WTC11 (cell line): ENCODE measurements around the gene UQCC3. TPM values are rescaled to one million over a fixed set of nuclear protein-coding genes. Genes with fewer than 3 reads are reported as not detected.

Experiments used
- ATAC-seq: fragments of 200-7000 bp; cut with Tn5 transposase; 2 replicates; pipeline ENCODE4 v1.10.0; 2021; ENCODE audit warnings: mild to moderate bottlenecking, moderate library complexity
- Bru-seq: library from RNA; stranded (reverse); fragments of 400-500 nt; gene quantifications from one replicate; lab custom pipeline; 2021; lab: Mats Ljungman, UMichigan
- CTCF ChIA-PET: fragments of 300-600 bp; sonication (Branson Sonifier 250); formaldehyde crosslinking; loops from one replicate; lab custom pipeline; 2021; ENCODE audit warnings: antibody characterized with exemption; lab: Charles Lee
- POLR2A ChIA-PET: fragments of 350-600 bp; sonication (Branson Sonifier 250); formaldehyde crosslinking; loops from one replicate; lab custom pipeline; 2021; ENCODE audit warnings: antibody characterized with exemption; lab: Charles Lee
- DNase-seq: peaks from one replicate; pipeline ENCODE4 v3.0.0; 2021; ENCODE audit warnings: low spot score
- H3K27ac Mint-ChIP-seq: 2 replicates; pipeline ENCODE4 v1.8.0; 2021; ENCODE audit warnings: mixed read lengths
- H3K27me3 Mint-ChIP-seq: 2 replicates; pipeline ENCODE4 v1.8.0; 2021; ENCODE audit warnings: low read depth, mild to moderate bottlenecking, moderate library complexity, mixed read lengths
- H3K36me3 Mint-ChIP-seq: 2 replicates; pipeline ENCODE4 v1.8.0; 2021; ENCODE audit warnings: mixed read lengths
- H3K4me1 Mint-ChIP-seq: 2 replicates; pipeline ENCODE4 v1.8.0; 2022; ENCODE audit warnings: mixed read lengths
- H3K4me3 Mint-ChIP-seq: 2 replicates; pipeline ENCODE4 v1.8.0; 2021; ENCODE audit warnings: mild to moderate bottlenecking, moderate library complexity, mixed read lengths
- H3K9me3 Mint-ChIP-seq: 2 replicates; pipeline ENCODE4 v1.8.0; 2021; ENCODE audit warnings: mixed read lengths
- CREB1 ChIP-seq: sonication (generic); formaldehyde crosslinking; IDR thresholded peaks from 2 replicates; pipeline ENCODE4 v1.8.0; 2023; ENCODE audit warnings: mild to moderate bottlenecking, missing genetic modification reagents
- CREM ChIP-seq: sonication (generic); formaldehyde crosslinking; IDR thresholded peaks from 2 replicates; pipeline ENCODE4 v1.8.1; 2022; ENCODE audit warnings: mild to moderate bottlenecking, missing genetic modification reagents, moderate library complexity
- EMX1 ChIP-seq: fragments of 250-450 bp; sonication (Bioruptor Pico); IDR thresholded peaks from 2 replicates; pipeline ENCODE4 v1.8.0; 2021; ENCODE audit warnings: mild to moderate bottlenecking
- FOXP1 ChIP-seq: sonication (generic); formaldehyde crosslinking; IDR thresholded peaks from 2 replicates; pipeline ENCODE4 v1.8.0; 2022; ENCODE audit warnings: missing genetic modification reagents, mild to moderate bottlenecking, moderate library complexity, borderline replicate concordance
- HMGXB4 ChIP-seq: sonication (generic); formaldehyde crosslinking; IDR thresholded peaks from 2 replicates; pipeline ENCODE4 v1.8.1; 2023; ENCODE audit warnings: mild to moderate bottlenecking, moderate library complexity, missing genetic modification reagents
- IRF1 ChIP-seq: sonication (generic); formaldehyde crosslinking; IDR thresholded peaks from 2 replicates; pipeline ENCODE4 v1.8.0; 2023; ENCODE audit warnings: missing genetic modification reagents
- PRDM15 ChIP-seq: sonication (generic); formaldehyde crosslinking; IDR thresholded peaks from 2 replicates; pipeline ENCODE4 v1.8.0; 2022; ENCODE audit warnings: missing genetic modification reagents
- PREB ChIP-seq: sonication (generic); formaldehyde crosslinking; IDR thresholded peaks from 2 replicates; pipeline ENCODE4 v1.8.1; 2022; ENCODE audit warnings: mild to moderate bottlenecking, missing genetic modification reagents, moderate library complexity, borderline replicate concordance
- SP1 ChIP-seq: sonication (generic); formaldehyde crosslinking; conservative IDR thresholded peaks from 2 replicates; pipeline ENCODE4 v1.8.1; 2022; ENCODE audit warnings: missing genetic modification reagents
- TEAD4 ChIP-seq: sonication (generic); formaldehyde crosslinking; IDR thresholded peaks from 2 replicates; pipeline ENCODE4 v1.8.0; 2022; ENCODE audit warnings: mild to moderate bottlenecking, missing genetic modification reagents
- TP53 ChIP-seq: sonication (generic); formaldehyde crosslinking; IDR thresholded peaks from 2 replicates; pipeline ENCODE4 v1.8.1; 2023; ENCODE audit warnings: mild to moderate bottlenecking, missing genetic modification reagents
- USF2 ChIP-seq: sonication (generic); formaldehyde crosslinking; IDR thresholded peaks from 2 replicates; pipeline ENCODE4 v1.8.1; 2023; ENCODE audit warnings: mild to moderate bottlenecking, missing genetic modification reagents, moderate library complexity
- ZNF232 ChIP-seq: sonication (generic); formaldehyde crosslinking; IDR thresholded peaks from 2 replicates; pipeline ENCODE4 v1.8.0; 2022; ENCODE audit warnings: mild to moderate bottlenecking, missing genetic modification reagents
- ZNF263 ChIP-seq: sonication (generic); formaldehyde crosslinking; IDR thresholded peaks from 2 replicates; pipeline ENCODE4 v1.8.1; 2022; ENCODE audit warnings: low read depth, mild to moderate bottlenecking, moderate library complexity, missing genetic modification reagents
- ZNF281 ChIP-seq: sonication (generic); formaldehyde crosslinking; IDR thresholded peaks from 2 replicates; pipeline ENCODE4 v1.8.0; 2023; ENCODE audit warnings: mild to moderate bottlenecking, missing genetic modification reagents
- ZSCAN18 ChIP-seq: fragments of 250-450 bp; sonication (Bioruptor Pico); IDR thresholded peaks from 2 replicates; pipeline ENCODE4 v2.1.2; 2022; ENCODE audit warnings: mild to moderate bottlenecking, moderate library complexity
- long read RNA-seq, 3 experiments: library from RNA in 1 of 3; library from capped mRNA in 1 of 3; library from polyadenylated mRNA in 1 of 3; unstranded in 2 of 3; stranded (forward) in 1 of 3; transcript quantifications; one replicate each; pipeline ENCODE4 v2.0.0, GENCODE V29; 2021
- total RNA-seq: library from RNA; stranded (reverse); gene quantifications from 3 replicates; pipeline ENCODE4 v1.2.3, GENCODE V29; 2021
- TF ChIP-seq, protein P1 (sequence below): fragments of 250-450 bp; sonication (Bioruptor Pico); IDR thresholded peaks from 2 replicates; pipeline ENCODE4 v1.8.0; 2021; ENCODE audit warnings: mild to moderate bottlenecking
- TF ChIP-seq, protein P2 (sequence below): sonication (generic); formaldehyde crosslinking; IDR thresholded peaks from 2 replicates; pipeline ENCODE4 v1.8.1; 2022; ENCODE audit warnings: low read depth, mild to moderate bottlenecking, moderate library complexity, missing genetic modification reagents, borderline replicate concordance

The UQCC3 gene, protein sequence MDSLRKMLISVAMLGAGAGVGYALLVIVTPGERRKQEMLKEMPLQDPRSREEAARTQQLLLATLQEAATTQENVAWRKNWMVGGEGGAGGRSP
- total RNA-seq (17.7 to 18.7 TPM (median 18.1 TPM) in 3 replicates), Bru-seq, nascent RNA (percentile 77 among the genes with signal in this experiment)
- long read RNA-seq, experiment 1, transcript UQCC3-201 (2 exons, 1,947 nt): major isoform, 66 of 69 reads
- long read RNA-seq, experiment 1, partial matches to known transcripts: 0 of 69 reads
- long read RNA-seq, experiment 1, other reads (novel, unspliced or antisense): 3 of 69 reads
- long read RNA-seq, experiment 2, transcript UQCC3-201 (2 exons, 1,947 nt): major isoform, 49 of 57 reads
- long read RNA-seq, experiment 2, partial matches to known transcripts: 1 of 57 reads
- long read RNA-seq, experiment 2, other reads (novel, unspliced or antisense): 7 of 57 reads
- long read RNA-seq, experiment 3, partial matches to known transcripts: 0 of 2 reads
- long read RNA-seq, experiment 3, other reads (novel, unspliced or antisense): 0 of 2 reads

DNA sequence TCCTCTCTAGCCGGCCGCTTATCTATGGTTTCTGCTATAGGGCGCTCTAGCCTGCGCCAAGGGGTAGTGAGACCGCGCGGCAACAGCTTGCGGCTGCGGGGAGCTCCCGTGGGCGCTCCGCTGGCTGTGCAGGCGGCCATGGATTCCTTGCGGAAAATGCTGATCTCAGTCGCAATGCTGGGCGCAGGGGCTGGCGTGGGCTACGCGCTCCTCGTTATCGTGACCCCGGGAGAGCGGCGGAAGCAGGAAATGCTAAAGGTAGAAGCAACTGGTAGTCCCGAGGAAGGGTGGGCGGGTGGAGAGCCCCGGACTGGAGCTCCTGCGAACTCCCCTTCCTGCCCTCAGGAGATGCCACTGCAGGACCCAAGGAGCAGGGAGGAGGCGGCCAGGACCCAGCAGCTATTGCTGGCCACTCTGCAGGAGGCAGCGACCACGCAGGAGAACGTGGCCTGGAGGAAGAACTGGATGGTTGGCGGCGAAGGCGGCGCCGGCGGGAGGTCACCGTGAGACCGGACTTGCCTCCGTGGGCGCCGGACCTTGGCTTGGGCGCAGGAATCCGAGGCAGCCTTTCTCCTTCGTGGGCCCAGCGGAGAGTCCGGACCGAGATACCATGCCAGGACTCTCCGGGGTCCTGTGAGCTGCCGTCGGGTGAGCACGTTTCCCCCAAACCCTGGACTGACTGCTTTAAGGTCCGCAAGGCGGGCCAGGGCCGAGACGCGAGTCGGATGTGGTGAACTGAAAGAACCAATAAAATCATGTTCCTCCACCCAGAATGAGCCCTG is at the start of gene UQCC3, which contains the start of gene LBHD1:
TSS of gene UQCC3 (plus strand) at position 66 of the 782 bp plus-strand sequence. CDS start at position 139, 73 bp downstream.
TSS of gene LBHD1 (minus strand) at position 660 of the 782 bp plus-strand sequence. CDS start 2,236 bp downstream, outside the sequence.
- Mint-ChIP-seq H3K27ac (peak within 1 kb of the TSS; percentile 98), H3K4me3 (peak within 1 kb of the TSS; percentile 98), H3K4me1 (peaks cover 24% of the 10 kb centered on the region), H3K9me3 (no peaks in the 10 kb centered on the region), H3K27me3 (no peaks in the 10 kb centered on the region), H3K36me3 (peaks cover 33% of the 10 kb centered on the region)
- ChIA-PET POLR2A (interaction anchor here (0.5 to 2.8 kb wide), 23 partner anchors 11 to 279 kb away, joined by 3 to 35 read pairs (median 4); partner anchors contain the start of genes B3GAT3, BSCL2, GANAB and GNG3), CTCF (interaction anchor here (0.5 to 1.9 kb wide), 21 partner anchors 8 to 277 kb away, joined by 3 to 13 read pairs (median 4); partner anchors contain the start of genes BSCL2, EML3, GNG3 and HNRNPUL2)
- peak; percentile 87 for DNase-seq
- peak; percentile 69 for ATAC-seq
- TF ChIP-seq TP53: no peak
- TF ChIP-seq PRDM15: 0 out of 2 replicates have a peak, but pooled peaks have one; percentile 34
- peak; percentile 64; the same call in 1 of the 2 replicates for TF ChIP-seq ZNF232 (CRISPR knock-in tag)
- no peak for TF ChIP-seq ZNF263 (CRISPR knock-in tag)
- no peak for TF ChIP-seq PREB (CRISPR knock-in tag)
- TF ChIP-seq ZNF281 (CRISPR knock-in tag): no peak
- TF ChIP-seq IRF1 (CRISPR knock-in tag): peak; percentile 61
- TF ChIP-seq, protein P1, sequence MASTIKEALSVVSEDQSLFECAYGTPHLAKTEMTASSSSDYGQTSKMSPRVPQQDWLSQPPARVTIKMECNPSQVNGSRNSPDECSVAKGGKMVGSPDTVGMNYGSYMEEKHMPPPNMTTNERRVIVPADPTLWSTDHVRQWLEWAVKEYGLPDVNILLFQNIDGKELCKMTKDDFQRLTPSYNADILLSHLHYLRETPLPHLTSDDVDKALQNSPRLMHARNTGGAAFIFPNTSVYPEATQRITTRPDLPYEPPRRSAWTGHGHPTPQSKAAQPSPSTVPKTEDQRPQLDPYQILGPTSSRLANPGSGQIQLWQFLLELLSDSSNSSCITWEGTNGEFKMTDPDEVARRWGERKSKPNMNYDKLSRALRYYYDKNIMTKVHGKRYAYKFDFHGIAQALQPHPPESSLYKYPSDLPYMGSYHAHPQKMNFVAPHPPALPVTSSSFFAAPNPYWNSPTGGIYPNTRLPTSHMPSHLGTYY (CRISPR knock-in tag): no peak
- TF ChIP-seq SP1: peak; percentile 73
- peak; percentile 96 for TF ChIP-seq FOXP1 (CRISPR knock-in tag)
- TF ChIP-seq ZSCAN18 (CRISPR knock-in tag): no peak
- no peak for TF ChIP-seq CREB1
- 0 out of 2 replicates have a peak, but pooled peaks have one; percentile 75 for TF ChIP-seq HMGXB4 (CRISPR knock-in tag)
- no peak; the same call in 1 of the 2 replicates for TF ChIP-seq TEAD4
- peak; percentile 52 for TF ChIP-seq USF2
- TF ChIP-seq, protein P2, sequence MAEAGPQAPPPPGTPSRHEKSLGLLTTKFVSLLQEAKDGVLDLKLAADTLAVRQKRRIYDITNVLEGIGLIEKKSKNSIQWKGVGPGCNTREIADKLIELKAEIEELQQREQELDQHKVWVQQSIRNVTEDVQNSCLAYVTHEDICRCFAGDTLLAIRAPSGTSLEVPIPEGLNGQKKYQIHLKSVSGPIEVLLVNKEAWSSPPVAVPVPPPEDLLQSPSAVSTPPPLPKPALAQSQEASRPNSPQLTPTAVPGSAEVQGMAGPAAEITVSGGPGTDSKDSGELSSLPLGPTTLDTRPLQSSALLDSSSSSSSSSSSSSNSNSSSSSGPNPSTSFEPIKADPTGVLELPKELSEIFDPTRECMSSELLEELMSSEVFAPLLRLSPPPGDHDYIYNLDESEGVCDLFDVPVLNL (CRISPR knock-in tag): no peak
- no peak; the same call in 1 of the 2 replicates for TF ChIP-seq CREM
- TF ChIP-seq EMX1 (CRISPR knock-in tag): no peak
